A673 (cell line): ENCODE results near the gene MRPS10.

Experiments
- CTCF ChIP-seq: fragments of 300-800, 200-600 bp; sonication (generic); conservative IDR thresholded peaks from 2 replicates; pipeline ENCODE4 v1.5.1; 2017; ENCODE audit warnings: low read depth, mild to moderate bottlenecking, antibody characterized with exemption, low read length, moderate library complexity, mixed read lengths
- EZH2 ChIP-seq: fragments of 200-600 bp; sonication (generic); IDR thresholded peaks from 2 replicates; pipeline ENCODE4 v1.6.1; 2017; ENCODE audit warnings: borderline replicate concordance, low read depth, mild to moderate bottlenecking, mixed read lengths, antibody characterized with exemption, low read length; ENCODE audit not compliant: poor library complexity, severe bottlenecking

- TF ChIP-seq CTCF = no peak
- no peak for TF ChIP-seq EZH2
Measured at GRCh38 chr6:42201382-42201781, 16.3 kb downstream of the MRPS10 start.
